ENCODE data around the gene SYT17.

GRCh38 chr16:19128454-19129200 lies 39.4 kb upstream of the SYT17 start:
- TF ChIP-seq CTCF (IDR thresholded peaks at IDR 0.05; ENCODE audit: low read depth, low read length) (no peak), POLR2A (IDR thresholded peaks at IDR 0.05; ENCODE audit: extremely low read depth, insufficient read length) (no peak), MAX (IDR thresholded peaks at IDR 0.05; ENCODE audit: low read depth, low read length) (no peak)

Measured in NB4 (cell line).